Lower lobe of right lung (tissue), 2 donors: Measurements from ENCODE around the gene ZXDC. TPM values are rescaled to one million over a fixed set of nuclear protein-coding genes. Genes with fewer than 3 reads are reported as not detected.
A peak's percentile ranks its signal among the peaks of the same experiment; 100 is the strongest.

Experiments
- ATAC-seq, 2 donors: fragments of 200-7000 bp; cut with Tn5 transposase; one replicate each; pipeline ENCODE4 v1.9.1; 2020 to 2022; ENCODE audit warnings: mild to moderate bottlenecking in 2 of 2, moderate library complexity in 2 of 2
- DNase-seq: peaks from one replicate; pipeline ENCODE4 v3.0.0-alpha.2; 2020
- H3K27ac ChIP-seq: fragments of 200-600 bp; one replicate; pipeline ENCODE4 v1.8.0; 2022
- H3K27me3 ChIP-seq: fragments of 200-600 bp; one replicate; pipeline ENCODE4 v1.8.0; 2022; ENCODE audit warnings: low read depth
- H3K36me3 ChIP-seq: fragments of 200-600 bp; one replicate; pipeline ENCODE4 v1.8.0; 2022; ENCODE audit warnings: mild to moderate bottlenecking
- H3K4me1 ChIP-seq: fragments of 200-600 bp; one replicate; pipeline ENCODE4 v1.8.0; 2022
- H3K4me3 ChIP-seq: fragments of 200-600 bp; one replicate; pipeline ENCODE4 v1.8.0; 2022; ENCODE audit warnings: mild to moderate bottlenecking
- H3K9me3 ChIP-seq: fragments of 200-600 bp; one replicate; pipeline ENCODE4 v1.8.0; 2022
- intact Hi-C: fragments of 100-400 bp; cut with DNase I; formaldehyde crosslinking; loops from one replicate; pipeline ENCODE4 v1.11.0; 2022
- total RNA-seq: library from RNA; stranded (reverse); fragmentation: NEBNext Ultra II Directional; extraction: Animal tissue kit (Norgen Biotek cat#: 25700); gene quantifications from one replicate; pipeline ENCODE4 v1.2.1, GENCODE V29; 2021
- TF ChIP-seq, protein P1 (sequence below): fragments of 200-600 bp; IDR thresholded peaks from one replicate; pipeline ENCODE4 v1.8.0; 2022; ENCODE audit warnings: antibody characterized with exemption, mild to moderate bottlenecking
- donor health status: DM: no; HTN: yes; CAD: no; lungs with severe emphysema.

ZXDC gene
- total RNA-seq, 1 donor from 2014 or later, result 40.4 TPM

DNA sequence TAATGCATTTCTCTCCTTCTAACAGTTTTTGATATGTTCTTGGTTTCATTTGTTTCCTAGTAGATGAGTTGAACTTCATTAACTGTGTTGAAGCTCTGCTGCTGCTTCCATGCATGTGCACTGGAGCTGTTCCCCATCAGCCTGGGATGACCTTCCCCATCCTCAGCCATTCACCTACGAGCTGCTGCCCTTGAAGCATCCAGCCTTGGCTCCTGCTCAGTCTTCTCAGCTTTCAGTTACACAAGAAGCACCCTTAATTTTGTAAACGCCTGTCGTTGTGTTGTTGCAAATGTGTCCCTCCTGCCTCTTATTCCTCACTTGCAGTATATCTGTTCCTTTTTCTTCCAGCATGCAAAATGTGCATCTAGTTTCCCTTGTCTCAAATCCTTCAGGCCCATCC is 8.5 kb upstream of the ZXDC start:
- DNase-seq, result no peak
- Histone ChIP-seq H3K27me3 (no peaks in the 10 kb centered on the region), H3K36me3 (no peaks in the 10 kb centered on the region), H3K4me1 (no peaks in the 10 kb centered on the region), H3K9me3 (no peaks in the 10 kb centered on the region), H3K4me3 (no peak overlapping the region), H3K27ac (no peak overlapping the region)
- TF ChIP-seq, protein P1, sequence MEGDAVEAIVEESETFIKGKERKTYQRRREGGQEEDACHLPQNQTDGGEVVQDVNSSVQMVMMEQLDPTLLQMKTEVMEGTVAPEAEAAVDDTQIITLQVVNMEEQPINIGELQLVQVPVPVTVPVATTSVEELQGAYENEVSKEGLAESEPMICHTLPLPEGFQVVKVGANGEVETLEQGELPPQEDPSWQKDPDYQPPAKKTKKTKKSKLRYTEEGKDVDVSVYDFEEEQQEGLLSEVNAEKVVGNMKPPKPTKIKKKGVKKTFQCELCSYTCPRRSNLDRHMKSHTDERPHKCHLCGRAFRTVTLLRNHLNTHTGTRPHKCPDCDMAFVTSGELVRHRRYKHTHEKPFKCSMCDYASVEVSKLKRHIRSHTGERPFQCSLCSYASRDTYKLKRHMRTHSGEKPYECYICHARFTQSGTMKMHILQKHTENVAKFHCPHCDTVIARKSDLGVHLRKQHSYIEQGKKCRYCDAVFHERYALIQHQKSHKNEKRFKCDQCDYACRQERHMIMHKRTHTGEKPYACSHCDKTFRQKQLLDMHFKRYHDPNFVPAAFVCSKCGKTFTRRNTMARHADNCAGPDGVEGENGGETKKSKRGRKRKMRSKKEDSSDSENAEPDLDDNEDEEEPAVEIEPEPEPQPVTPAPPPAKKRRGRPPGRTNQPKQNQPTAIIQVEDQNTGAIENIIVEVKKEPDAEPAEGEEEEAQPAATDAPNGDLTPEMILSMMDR, result no peak
- no peak for ATAC-seq
- intact Hi-C loops, result no loop called here

DNA sequence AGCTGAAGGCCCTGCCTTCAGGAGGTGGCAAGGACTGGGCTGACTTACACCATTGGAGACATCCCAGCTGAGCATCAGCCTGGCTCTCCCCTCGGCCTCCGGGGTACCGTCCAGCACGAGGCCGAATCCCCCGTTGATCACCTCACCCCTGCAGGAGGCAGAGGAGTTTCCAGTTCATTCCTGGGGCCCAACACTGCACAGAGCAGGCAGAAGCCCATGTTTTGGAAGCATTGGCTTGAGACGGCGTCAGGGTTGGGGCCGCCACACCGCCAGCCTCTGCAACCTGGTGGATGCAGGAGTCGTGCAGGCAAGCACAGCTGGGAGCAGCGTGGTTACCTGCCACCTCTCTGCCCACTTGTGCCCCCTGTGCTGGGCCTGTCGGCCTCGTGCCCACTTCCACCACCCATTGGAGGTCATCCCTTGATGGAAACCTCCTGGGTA is 7.7 kb upstream of the ZXDC start:
- Histone ChIP-seq H3K36me3 (no peaks in the 10 kb centered on the region), H3K9me3 (no peaks in the 10 kb centered on the region), H3K27me3 (no peaks in the 10 kb centered on the region), H3K4me1 (no peaks in the 10 kb centered on the region), H3K27ac (no peak overlapping the region), H3K4me3 (no peak overlapping the region)
- intact Hi-C loops, result no loop called here
- DNase-seq, result peak; percentile 36
- TF ChIP-seq, protein P1, result no peak
- ATAC-seq, result no peak

DNA sequence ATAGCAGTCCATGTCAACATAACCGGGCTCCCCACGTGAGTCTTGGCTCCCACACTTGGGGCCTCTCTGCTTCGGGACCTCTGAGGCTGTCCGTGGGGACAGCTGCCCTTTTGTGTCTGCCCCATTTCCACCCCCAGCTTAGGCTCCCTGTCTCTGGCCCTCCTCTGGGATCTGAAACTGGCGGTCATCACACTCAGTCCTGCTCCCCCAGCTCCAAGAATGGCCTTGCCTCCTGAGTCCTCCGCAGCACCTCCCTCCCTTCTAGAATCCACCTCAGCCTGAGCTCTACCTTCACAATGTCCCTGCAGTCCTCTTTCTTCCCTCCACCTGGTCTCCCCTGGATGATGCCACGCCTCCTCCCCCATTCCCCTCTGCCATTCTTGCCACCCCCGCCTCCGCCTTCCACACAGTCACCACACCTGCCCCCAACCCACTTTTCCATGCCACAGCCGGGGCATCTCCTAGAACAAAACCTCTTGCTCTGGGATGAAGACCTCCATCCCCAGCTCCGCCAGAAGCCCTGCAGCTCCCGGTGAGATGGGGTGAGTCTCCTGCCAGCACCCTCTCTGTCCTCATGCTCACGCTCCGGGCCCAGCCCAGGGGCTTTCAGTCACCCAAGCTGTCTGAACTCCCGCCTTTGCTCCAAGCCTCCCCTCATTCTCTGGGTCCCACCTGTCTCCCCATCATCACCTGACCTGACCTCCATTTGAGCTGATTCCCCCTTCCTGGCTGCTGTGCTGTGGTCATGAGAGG is 7.0 kb upstream of the ZXDC start:
- Histone ChIP-seq H3K4me3 (no peak overlapping the region), H3K27me3 (no peaks in the 10 kb centered on the region), H3K4me1 (no peaks in the 10 kb centered on the region), H3K36me3 (no peaks in the 10 kb centered on the region), H3K27ac (no peak overlapping the region), H3K9me3 (no peaks in the 10 kb centered on the region)
- intact Hi-C loops, result no loop called here
- TF ChIP-seq, protein P1, result no peak
- ATAC-seq (no peak), DNase-seq (no peak)

DNA sequence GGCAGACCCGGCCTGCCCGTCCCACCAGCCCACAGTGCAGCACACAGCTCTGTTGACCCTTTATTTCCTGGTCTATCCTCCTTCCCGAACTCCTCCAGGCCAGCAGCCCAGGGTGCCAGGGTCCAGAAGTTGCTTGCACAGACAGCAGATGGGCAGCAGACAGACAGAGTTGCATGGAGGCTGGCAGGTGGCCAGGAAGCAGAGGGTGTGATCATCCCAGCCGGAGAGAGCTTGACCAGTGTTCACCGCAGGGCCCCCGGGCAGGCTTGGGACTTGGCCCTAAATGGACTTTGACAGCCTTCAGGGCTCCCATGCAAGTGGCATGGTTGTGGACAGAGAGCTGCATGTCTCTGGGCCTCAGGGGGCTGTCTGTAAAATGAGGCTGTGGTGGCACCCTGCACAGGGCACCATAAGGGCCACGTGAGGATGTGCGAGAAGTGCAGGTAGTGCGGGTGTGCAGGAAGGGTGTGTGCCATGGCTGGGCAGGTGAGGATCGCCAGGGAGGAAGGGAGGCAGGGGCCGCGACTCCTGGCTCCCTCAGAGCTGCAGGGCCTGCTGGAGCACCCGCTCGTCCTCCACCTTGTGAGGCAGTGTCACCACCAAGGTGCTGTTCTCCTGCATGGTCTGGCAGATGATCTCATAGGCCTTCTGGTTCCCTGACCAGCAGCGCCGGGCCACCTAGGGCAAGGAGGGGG is 6.3 kb upstream of the ZXDC start:
- peak; percentile 43 for DNase-seq
- H3K9me3 ChIP-seq, result no peaks in the 10 kb centered on the region
- no peaks in the 10 kb centered on the region for H3K27me3 ChIP-seq
- ATAC-seq, result no peak
- TF ChIP-seq, protein P1, result no peak
- H3K27ac ChIP-seq, result no peak overlapping the region
- intact Hi-C loops, result no loop called here
- no peak overlapping the region for H3K4me3 ChIP-seq
- H3K4me1 ChIP-seq, result no peaks in the 10 kb centered on the region
- no peaks in the 10 kb centered on the region for H3K36me3 ChIP-seq

DNA sequence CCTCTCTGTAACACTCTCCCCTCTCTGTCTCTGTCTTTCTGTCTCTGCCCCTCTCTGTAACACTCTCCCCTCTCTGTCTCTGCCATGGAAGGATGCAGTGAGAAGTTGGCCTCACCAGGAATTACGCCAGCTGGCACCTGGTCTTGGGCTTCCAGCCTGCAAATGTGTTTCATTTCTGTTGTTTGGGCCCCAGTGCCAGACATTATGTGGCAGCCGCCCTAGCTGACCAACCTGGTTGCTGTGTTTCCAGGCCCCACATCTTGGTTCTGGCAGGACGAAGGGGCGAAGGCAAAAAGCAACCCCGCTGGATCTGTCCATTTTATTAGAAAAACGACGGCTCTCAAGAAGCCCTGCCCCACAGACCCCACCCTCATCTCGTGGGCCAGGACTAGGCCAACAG is 5.2 kb upstream of the ZXDC start:
- no peaks in the 10 kb centered on the region for H3K36me3 ChIP-seq
- TF ChIP-seq, protein P1, result no peak
- H3K27ac ChIP-seq, result no peak overlapping the region
- no peak for ATAC-seq
- no peaks in the 10 kb centered on the region for H3K9me3 ChIP-seq
- no peak overlapping the region for H3K4me3 ChIP-seq
- intact Hi-C loops, result no loop called here
- DNase-seq, result no peak
- peaks cover 5% of the 10 kb centered on the region for H3K4me1 ChIP-seq
- no peaks in the 10 kb centered on the region for H3K27me3 ChIP-seq
